ENCODE results near the gene POLR1A.

GRCh38 chr2:86074256-86074655 lies 31.4 kb downstream of the POLR1A start:
- no peak for TF ChIP-seq CTCF (IDR thresholded peaks at IDR 0.05; ENCODE audit: borderline replicate concordance, extremely low read depth, low read length, poor library complexity, severe bottlenecking)
- no peak for TF ChIP-seq EZH2 (IDR thresholded peaks at IDR 0.05; ENCODE audit: borderline replicate concordance, low read depth, low read length, severe bottlenecking)

Measured in DND-41 (cell line).